CD4-positive, CD25-positive, alpha-beta regulatory T cell (primary cell): ENCODE data around the gene PCDHA1. TPM values are rescaled to one million over a fixed set of nuclear protein-coding genes. Genes with fewer than 3 reads are reported as not detected.

Experiments
- polyA plus RNA-seq, 4 donors: library from polyadenylated mRNA; unstranded; fragments of 300-500 nt; fragmentation: Illumina TruSeq; gene quantifications; one replicate each; pipeline ENCODE4 v1.2.3, GENCODE V29; 2021
- total RNA-seq: library from RNA; stranded (reverse); gene quantifications from one replicate; pipeline ENCODE4 v1.2.3, GENCODE V29; 2022

PCDHA1 gene
- total and polyA plus RNA-seq, 5 donors from 2014 or later: not detected

Other genes starting within 250 kb of the PCDHA1 start
- 11.8 TPM for gene EIF4EBP3, start 238.5 kb upstream of the PCDHA1 start, total RNA-seq
- 10 to 100 TPM; 28.4 to 44.7 (median 40.5) TPM for gene EIF4EBP3, start 238.5 kb upstream of the PCDHA1 start, polyA plus RNA-seq
- gene SRA1, start 228.7 kb upstream of the PCDHA1 start, total RNA-seq: 38.9 TPM
- 10 to 100 TPM; 36.6 to 44.3 (median 38.4) TPM for gene SRA1, start 228.7 kb upstream of the PCDHA1 start, polyA plus RNA-seq
- 50.8 TPM for gene APBB3, start 221.5 kb upstream of the PCDHA1 start, total RNA-seq
- gene APBB3, start 221.5 kb upstream of the PCDHA1 start, polyA plus RNA-seq: 1 to 10 TPM; 3.4 to 5.2 (median 4.0) TPM
- gene SLC35A4, start 221.3 kb upstream of the PCDHA1 start, total RNA-seq: 35.0 TPM
- gene SLC35A4, start 221.3 kb upstream of the PCDHA1 start, polyA plus RNA-seq: 10 to 100 TPM; 69.3 to 89.5 (median 78.0) TPM
- gene CD14, start 153.0 kb upstream of the PCDHA1 start, total RNA-seq: not detected
- 1 to 10 TPM; 1.3 to 2.6 (median 2.1) TPM for gene CD14, start 153.0 kb upstream of the PCDHA1 start, polyA plus RNA-seq
- gene TMCO6, start 146.7 kb upstream of the PCDHA1 start, total RNA-seq: 22.6 TPM
- 10 to 100 TPM; 17.0 to 24.1 (median 18.4) TPM for gene TMCO6, start 146.7 kb upstream of the PCDHA1 start, polyA plus RNA-seq
- 42.6 TPM for gene NDUFA2, start 138.5 kb upstream of the PCDHA1 start, total RNA-seq
- gene NDUFA2, start 138.5 kb upstream of the PCDHA1 start, polyA plus RNA-seq: 100 to 1,000 TPM; 165 to 208 (median 169) TPM
- 170 TPM for gene IK, start 138.3 kb upstream of the PCDHA1 start, total RNA-seq
- gene IK, start 138.3 kb upstream of the PCDHA1 start, polyA plus RNA-seq: 100 to 1,000 TPM; 136 to 197 (median 184) TPM
- gene WDR55, start 121.2 kb upstream of the PCDHA1 start, total RNA-seq: 47.5 TPM
- gene WDR55, start 121.2 kb upstream of the PCDHA1 start, polyA plus RNA-seq: 10 to 100 TPM; 17.6 to 25.3 (median 19.9) TPM
- 2.1 TPM for gene DND1, start 112.6 kb upstream of the PCDHA1 start, total RNA-seq
- gene DND1, start 112.6 kb upstream of the PCDHA1 start, polyA plus RNA-seq: not detected
- 56.5 TPM for gene HARS1, start 94.8 kb upstream of the PCDHA1 start, total RNA-seq
- gene HARS1, start 94.8 kb upstream of the PCDHA1 start, polyA plus RNA-seq: 10 to 100 TPM; 58.0 to 74.4 (median 60.5) TPM
- gene HARS2, start 94.7 kb upstream of the PCDHA1 start, total RNA-seq: 29.8 TPM
- gene HARS2, start 94.7 kb upstream of the PCDHA1 start, polyA plus RNA-seq: 10 to 100 TPM; 20.7 to 24.4 (median 22.2) TPM
- 48.5 TPM for gene ZMAT2, start 85.7 kb upstream of the PCDHA1 start, total RNA-seq
- 10 to 100 TPM; 81.8 to 97.5 (median 90.9) TPM for gene ZMAT2, start 85.7 kb upstream of the PCDHA1 start, polyA plus RNA-seq
- gene PCDHA2, start 8.7 kb downstream of the PCDHA1 start, total RNA-seq: not detected
- gene PCDHA2, start 8.7 kb downstream of the PCDHA1 start, polyA plus RNA-seq: not detected
- gene PCDHA3, start 14.9 kb downstream of the PCDHA1 start, total RNA-seq: not detected
- gene PCDHA3, start 14.9 kb downstream of the PCDHA1 start, polyA plus RNA-seq: not detected
- gene PCDHA4, start 20.9 kb downstream of the PCDHA1 start, total RNA-seq: not detected
- gene PCDHA4, start 20.9 kb downstream of the PCDHA1 start, polyA plus RNA-seq: not detected
- gene PCDHA5, start 35.5 kb downstream of the PCDHA1 start, total RNA-seq: not detected
- gene PCDHA5, start 35.5 kb downstream of the PCDHA1 start, polyA plus RNA-seq: not detected
- gene PCDHA6, start 41.8 kb downstream of the PCDHA1 start, total RNA-seq: not detected
- gene PCDHA6, start 41.8 kb downstream of the PCDHA1 start, polyA plus RNA-seq: not detected
- not detected for gene PCDHA7, start 48.1 kb downstream of the PCDHA1 start, total RNA-seq
- gene PCDHA7, start 48.1 kb downstream of the PCDHA1 start, polyA plus RNA-seq: not detected
- gene PCDHA8, start 55.0 kb downstream of the PCDHA1 start, total RNA-seq: not detected
- gene PCDHA8, start 55.0 kb downstream of the PCDHA1 start, polyA plus RNA-seq: not detected
- gene PCDHA9, start 62.2 kb downstream of the PCDHA1 start, total RNA-seq: not detected
- gene PCDHA9, start 62.2 kb downstream of the PCDHA1 start, polyA plus RNA-seq: not detected
- not detected for gene PCDHA10, start 69.8 kb downstream of the PCDHA1 start, total RNA-seq
- not detected for gene PCDHA10, start 69.8 kb downstream of the PCDHA1 start, polyA plus RNA-seq
- gene PCDHA11, start 82.8 kb downstream of the PCDHA1 start, total RNA-seq: not detected
- not detected for gene PCDHA11, start 82.8 kb downstream of the PCDHA1 start, polyA plus RNA-seq
- not detected for gene PCDHA12, start 89.2 kb downstream of the PCDHA1 start, total RNA-seq
- gene PCDHA12, start 89.2 kb downstream of the PCDHA1 start, polyA plus RNA-seq: not detected
- gene PCDHA13, start 96.0 kb downstream of the PCDHA1 start, total RNA-seq: not detected
- gene PCDHA13, start 96.0 kb downstream of the PCDHA1 start, polyA plus RNA-seq: not detected
- not detected for gene PCDHAC1, start 140.2 kb downstream of the PCDHA1 start, total RNA-seq
- not detected for gene PCDHAC1, start 140.2 kb downstream of the PCDHA1 start, polyA plus RNA-seq
- not detected for gene PCDHAC2, start 180.3 kb downstream of the PCDHA1 start, total RNA-seq
- not detected for gene PCDHAC2, start 180.3 kb downstream of the PCDHA1 start, polyA plus RNA-seq